DOHH2 (cell line): Measurements from ENCODE around the gene CFAP221.

Experiments
- H3F3A ChIP-seq: fragments of 200-600 bp; sonication (generic), shearing (Covaris generic); 2 replicates; pipeline ENCODE4 v1.6.0; 2016; ENCODE audit warnings: antibody characterized with exemption, mild to moderate bottlenecking; ENCODE audit not compliant: control insufficient read depth, insufficient read depth
- H3K27ac ChIP-seq: fragments of 200-600 bp; sonication (generic); 2 replicates; pipeline ENCODE4 v1.5.1; 2014; ENCODE audit warnings: low read depth, mild to moderate bottlenecking, low read length, moderate library complexity
- H3K27me3 ChIP-seq: fragments of 200-600 bp; sonication (generic); 2 replicates; pipeline ENCODE4 v1.6.1; 2014; ENCODE audit warnings: mild to moderate bottlenecking, low read length, mixed read lengths; ENCODE audit not compliant: control insufficient read depth
- H3K36me3 ChIP-seq: fragments of 200-600 bp; sonication (generic); 2 replicates; pipeline ENCODE4 v1.6.1; 2014; ENCODE audit warnings: mild to moderate bottlenecking, low read length, moderate library complexity, mixed read lengths; ENCODE audit not compliant: control insufficient read depth
- H3K4me1 ChIP-seq: fragments of 200-600 bp; sonication (generic); 2 replicates; pipeline ENCODE4 v1.6.1; 2014; ENCODE audit warnings: mild to moderate bottlenecking, low read length, mixed read lengths; ENCODE audit not compliant: control insufficient read depth
- H3K4me2 ChIP-seq: fragments of 200-600 bp; sonication (generic); 2 replicates; pipeline ENCODE4 v1.6.0; 2014; ENCODE audit warnings: mild to moderate bottlenecking, low read length, moderate library complexity
- H3K4me3 ChIP-seq: fragments of 200-600 bp; sonication (generic); 2 replicates; pipeline ENCODE4 v1.5.1; 2014; ENCODE audit warnings: mild to moderate bottlenecking, low read length, mixed read lengths
- H3K79me2 ChIP-seq: fragments of 200-600 bp; sonication (generic); 2 replicates; pipeline ENCODE4 v1.6.1; 2014; ENCODE audit warnings: mild to moderate bottlenecking, low read length, mixed read lengths; ENCODE audit not compliant: control insufficient read depth
- H3K9me2 ChIP-seq: fragments of 200-600 bp; sonication (generic); replicated peaks from 2 replicates; pipeline ENCODE4 v1.6.1; 2014; ENCODE audit warnings: mild to moderate bottlenecking, low read length, mixed read lengths; ENCODE audit not compliant: control insufficient read depth
- H3K9me3 ChIP-seq: fragments of 200-600 bp; sonication (generic); 2 replicates; pipeline ENCODE4 v1.6.1; 2014; ENCODE audit warnings: antibody characterized with exemption, low read length, mixed read lengths; ENCODE audit not compliant: control insufficient read depth, insufficient read depth
- H4K20me1 ChIP-seq: fragments of 200-600 bp; sonication (generic); 2 replicates; pipeline ENCODE4 v1.6.0; 2014; ENCODE audit warnings: low read depth, mild to moderate bottlenecking, antibody characterized with exemption, low read length, moderate library complexity; ENCODE audit not compliant: control insufficient read depth, insufficient read depth
- CTCF ChIP-seq: fragments of 200-600 bp; sonication (generic); IDR thresholded peaks from one replicate; pipeline ENCODE4 v1.5.1; 2014; ENCODE audit warnings: antibody characterized with exemption, mild to moderate bottlenecking, low read depth, low read length; ENCODE audit not compliant: poor library complexity, severe bottlenecking
- EZH2phosphoT487 ChIP-seq: fragments of 200-600 bp; sonication (generic); IDR thresholded peaks from 2 replicates; pipeline ENCODE4 v1.6.1; 2017; ENCODE audit warnings: borderline replicate concordance, mild to moderate bottlenecking, antibody characterized with exemption, low read length, moderate library complexity, mixed read lengths

The CFAP221 gene

GRCh38 chr2:119645173-119645855, 101.1 kb downstream of the CFAP221 start:
- Histone ChIP-seq H3K4me2 (no peak overlapping the region), H4K20me1 (no peaks in the 10 kb centered on the region), H3K36me3 (no peaks in the 10 kb centered on the region), H3K4me3 (no peak overlapping the region), H3F3A (no peaks in the 10 kb centered on the region), H3K27me3 (0 out of 2 replicates have a peak, but pooled peaks cover 4% of the 10 kb centered on the region), H3K4me1 (peaks cover 16% of the 10 kb centered on the region), H3K79me2 (no peaks in the 10 kb centered on the region), H3K9me2 (no peaks in the 10 kb centered on the region), H3K27ac (no peak overlapping the region), H3K9me3 (no peaks in the 10 kb centered on the region)
- TF ChIP-seq CTCF: no peak
- TF ChIP-seq EZH2phosphoT487: no peak

- H3F3A ChIP-seq: no peaks in the 10 kb centered on the region
- no peaks in the 10 kb centered on the region for H3K9me2 ChIP-seq
- H3K79me2 ChIP-seq: no peaks in the 10 kb centered on the region
- peaks cover 16% of the 10 kb centered on the region for H3K4me1 ChIP-seq
- no peak overlapping the region for H3K4me3 ChIP-seq
- H3K27me3 ChIP-seq: 0 out of 2 replicates have a peak, but pooled peaks cover 7% of the 10 kb centered on the region
- H4K20me1 ChIP-seq: no peaks in the 10 kb centered on the region
- H3K27ac ChIP-seq: no peak overlapping the region
- H3K36me3 ChIP-seq: no peaks in the 10 kb centered on the region
- no peak for TF ChIP-seq CTCF
- no peak overlapping the region for H3K4me2 ChIP-seq
- no peaks in the 10 kb centered on the region for H3K9me3 ChIP-seq
Observed at GRCh38 chr2:119646149-119646548, 101.9 kb downstream of the CFAP221 start.

GRCh38 chr2:119647440-119648169, 103.4 kb downstream of the CFAP221 start:
- no peak overlapping the region for H3K27ac ChIP-seq
- TF ChIP-seq CTCF (no peak), EZH2phosphoT487 (no peak)
- H3K27me3 ChIP-seq: peaks cover 13% of the 10 kb centered on the region
- H4K20me1 ChIP-seq: no peaks in the 10 kb centered on the region
- H3K9me3 ChIP-seq: no peaks in the 10 kb centered on the region
- H3K79me2 ChIP-seq: no peaks in the 10 kb centered on the region
- H3K4me1 ChIP-seq: peaks cover 13% of the 10 kb centered on the region
- no peak overlapping the region for H3K4me3 ChIP-seq
- no peaks in the 10 kb centered on the region for H3K36me3 ChIP-seq
- no peaks in the 10 kb centered on the region for H3F3A ChIP-seq
- H3K9me2 ChIP-seq: no peaks in the 10 kb centered on the region
- peak overlapping the region; percentile 25 for H3K4me2 ChIP-seq
